Measurements from ENCODE around the gene SYT9.
"Not testable (repeated sequence)": the region's sequence is repeated elsewhere in the genome, so short reads cannot be mapped to it uniquely, and the experiment has no call there.

SYT9 gene

DNA sequence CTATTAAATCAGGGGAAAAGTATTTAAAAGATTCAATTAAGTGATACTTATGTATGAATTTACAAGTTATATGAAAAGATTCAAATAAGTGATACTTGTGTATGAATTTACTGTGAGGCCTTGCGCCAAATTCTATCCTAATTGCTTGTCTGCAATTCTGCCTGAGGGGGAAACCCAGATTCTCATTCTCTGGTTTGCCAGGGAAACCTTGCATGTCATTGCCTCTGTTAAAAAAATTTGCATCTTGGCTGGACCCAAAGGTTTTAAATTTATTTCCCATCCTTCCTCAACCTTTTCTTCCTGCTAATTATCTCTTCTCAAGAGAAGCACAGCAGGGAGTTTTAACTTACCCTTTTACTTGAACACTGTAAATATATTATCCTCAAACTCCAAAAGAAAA lies 247.4 kb downstream of the SYT9 start:
- no peak overlapping the region for H3K4me3 ChIP-seq (ENCODE audit: low read depth, low read length)

DNA sequence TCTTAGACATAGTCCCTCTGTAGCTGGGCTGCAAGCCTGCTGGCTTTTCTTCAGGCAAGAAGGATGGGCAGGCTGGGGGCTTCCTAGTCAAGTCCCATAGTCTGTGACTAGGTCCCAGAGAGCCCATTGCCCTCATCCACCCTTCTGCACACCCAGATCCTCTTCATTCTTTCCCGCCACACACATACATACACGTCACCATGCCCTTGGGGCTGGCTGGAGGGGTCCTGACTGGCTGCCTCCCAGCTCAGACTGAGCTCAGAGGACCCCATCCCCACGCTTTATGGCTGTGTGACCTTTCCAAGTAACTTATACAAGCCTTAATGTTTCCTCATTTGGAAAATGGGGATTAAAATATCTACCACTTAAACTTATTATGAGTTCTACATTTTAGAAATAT lies 248.5 kb downstream of the SYT9 start:
- no peak overlapping the region for H3K4me3 ChIP-seq (ENCODE audit: low read depth, low read length)

DNA sequence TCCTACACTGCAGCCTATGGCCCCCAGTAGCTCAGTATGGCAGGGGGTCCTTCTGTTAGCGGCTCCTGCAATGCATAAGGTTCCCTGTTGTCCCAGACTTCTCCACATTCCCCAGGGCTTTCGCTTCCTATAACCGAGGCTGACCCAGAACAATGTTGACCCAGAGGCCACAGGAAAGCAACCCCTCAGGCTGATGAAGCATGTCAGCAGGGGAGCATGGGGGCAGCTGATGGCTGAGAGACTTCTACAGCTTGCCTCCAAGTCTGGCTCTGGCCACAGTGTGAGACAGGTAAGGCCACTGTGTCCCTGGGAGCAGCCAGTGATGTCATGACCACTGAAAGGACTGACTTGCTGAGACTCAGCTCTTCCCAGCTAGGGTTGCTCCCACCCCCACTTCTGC lies 249.5 kb downstream of the SYT9 start:
- H3K4me3 ChIP-seq (ENCODE audit: low read depth, low read length): no peak overlapping the region

DNA sequence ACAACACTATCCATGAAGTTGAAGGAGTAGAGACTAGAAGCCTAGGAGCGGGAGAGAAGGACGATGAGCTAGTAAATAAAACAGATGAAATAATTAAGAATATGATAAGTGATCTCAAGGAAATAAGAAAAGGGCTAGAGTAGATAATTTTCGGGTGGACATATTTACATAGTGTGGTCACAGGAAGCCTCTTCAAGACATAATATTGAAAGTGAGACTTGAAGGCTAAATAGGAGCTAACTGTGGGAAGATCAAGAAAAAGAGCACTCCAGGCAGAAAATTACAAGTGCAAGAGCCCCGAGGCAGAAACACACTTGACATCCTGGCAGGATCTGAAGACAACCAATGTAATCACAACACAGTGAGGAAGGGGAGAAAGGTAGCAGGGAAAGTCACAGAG lies 250.2 kb downstream of the SYT9 start:
- no peak overlapping the region for H3K4me3 ChIP-seq (ENCODE audit: low read depth, low read length)

DNA sequence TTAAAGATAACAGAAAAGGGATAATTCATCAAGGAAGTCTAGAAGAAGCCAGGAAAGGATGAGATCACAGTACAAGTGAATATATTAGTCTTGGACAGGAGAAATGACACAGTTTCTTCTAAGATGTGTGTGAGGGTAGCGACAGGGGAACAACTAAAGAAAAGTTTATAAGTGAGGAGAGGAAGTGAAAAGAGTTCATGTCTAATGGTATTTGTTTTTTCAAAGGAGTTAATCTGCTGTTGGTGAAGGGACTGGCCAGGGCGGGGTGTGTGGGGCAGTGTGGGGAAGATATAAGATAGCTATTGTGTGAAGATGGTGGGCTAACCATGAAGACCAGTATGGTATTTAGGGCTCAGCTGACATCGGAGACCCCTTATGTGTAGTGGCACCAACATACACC lies 254.5 kb downstream of the SYT9 start:
- no peak overlapping the region for H3K4me3 ChIP-seq (ENCODE audit: low read depth, low read length)

DNA sequence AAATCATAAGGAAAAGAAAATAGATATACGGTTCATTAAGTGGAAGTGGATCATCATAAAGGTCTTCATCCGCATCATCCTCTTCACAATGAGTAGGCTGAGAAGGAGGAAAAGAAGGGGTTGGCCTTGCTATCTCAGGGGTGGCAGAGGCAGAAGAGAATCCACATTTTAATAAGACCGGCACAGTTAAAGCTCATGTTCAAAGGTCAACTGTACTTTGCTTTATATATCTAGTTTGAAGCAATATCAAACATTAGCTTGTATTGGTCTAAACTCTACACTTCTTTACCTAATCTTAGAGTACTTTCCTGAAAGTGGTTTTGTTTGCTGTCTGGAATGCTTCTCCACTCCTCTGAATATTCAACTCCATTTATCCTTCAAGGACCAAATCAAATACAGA lies 256.4 kb downstream of the SYT9 start:
- H3K4me3 ChIP-seq (ENCODE audit: low read depth, low read length): no peak overlapping the region

DNA sequence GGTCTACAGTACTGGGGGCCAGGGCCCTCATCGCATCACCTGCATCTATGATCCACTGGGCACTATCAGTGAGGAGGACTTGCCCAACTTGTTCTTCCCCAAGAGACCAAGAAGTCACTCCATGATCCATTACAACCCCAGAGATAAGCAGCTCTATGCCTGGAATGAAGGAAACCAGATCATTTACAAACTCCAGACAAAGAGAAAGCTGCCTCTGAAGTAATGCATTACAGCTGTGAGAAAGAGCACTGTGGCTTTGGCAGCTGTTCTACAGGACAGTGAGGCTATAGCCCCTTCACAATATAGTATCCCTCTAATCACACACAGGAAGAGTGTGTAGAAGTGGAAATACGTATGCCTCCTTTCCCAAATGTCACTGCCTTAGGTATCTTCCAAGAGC lies 258.3 kb downstream of the SYT9 start:
- H3K4me3 ChIP-seq (ENCODE audit: low read depth, low read length): no peak overlapping the region

DNA sequence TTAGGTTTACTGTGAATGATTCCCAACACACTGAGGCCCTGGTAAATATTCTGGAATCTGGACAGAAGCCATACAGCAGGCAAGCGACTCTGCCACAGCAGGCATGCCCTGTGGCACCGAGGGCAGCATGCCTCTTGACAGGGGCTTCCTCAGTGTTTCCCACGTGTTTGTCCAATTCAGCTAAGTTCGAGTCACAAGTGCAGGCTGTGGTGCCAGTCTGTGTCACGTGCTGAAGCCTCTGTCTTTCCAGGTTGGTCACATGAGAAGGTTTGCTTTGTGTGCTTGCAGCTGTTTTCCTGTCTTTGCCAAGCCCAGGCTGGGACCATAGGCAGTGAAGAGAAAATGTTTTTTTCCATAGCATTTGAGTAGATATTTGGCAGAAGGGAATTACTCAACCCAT lies 259.7 kb downstream of the SYT9 start:
- H3K4me3 ChIP-seq (ENCODE audit: low read depth, low read length): no peak overlapping the region

DNA sequence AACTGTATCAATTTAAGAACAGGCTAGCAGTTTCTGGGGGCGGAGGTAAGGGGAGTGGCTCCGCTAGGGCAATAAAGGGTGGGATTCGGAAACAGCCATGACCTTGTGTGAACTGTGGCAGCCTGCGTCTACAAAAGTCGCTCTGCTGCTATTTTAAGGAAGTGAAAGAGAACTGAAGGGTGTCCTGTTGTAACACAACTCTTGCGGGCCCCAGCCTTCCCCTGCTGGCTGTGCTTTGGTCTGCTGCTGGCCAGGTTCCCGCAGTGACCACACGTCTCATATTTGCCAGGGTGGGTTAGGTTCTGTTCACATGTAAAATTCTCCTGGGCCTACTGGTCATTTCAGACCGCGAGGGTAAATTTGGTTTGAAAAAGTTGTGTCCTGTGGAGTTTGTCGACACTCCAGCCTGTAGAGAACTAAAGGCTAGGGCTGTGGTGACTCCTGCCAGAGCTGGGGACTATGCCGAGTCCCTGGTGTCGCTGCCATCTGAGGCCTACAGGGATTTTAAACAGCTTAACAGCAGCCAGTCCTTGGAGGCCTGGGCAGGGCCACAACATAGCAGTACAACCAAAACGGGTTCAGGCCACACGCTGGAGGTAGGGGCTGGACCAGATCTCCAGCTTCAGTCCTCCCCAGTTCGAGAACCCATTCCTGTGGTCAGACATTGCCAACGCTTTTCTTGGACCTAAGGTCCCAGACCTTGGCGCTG lies 261.0 kb downstream of the SYT9 start:
- peak overlapping the region; percentile 66 for H3K4me3 ChIP-seq (ENCODE audit: low read depth, low read length)

DNA sequence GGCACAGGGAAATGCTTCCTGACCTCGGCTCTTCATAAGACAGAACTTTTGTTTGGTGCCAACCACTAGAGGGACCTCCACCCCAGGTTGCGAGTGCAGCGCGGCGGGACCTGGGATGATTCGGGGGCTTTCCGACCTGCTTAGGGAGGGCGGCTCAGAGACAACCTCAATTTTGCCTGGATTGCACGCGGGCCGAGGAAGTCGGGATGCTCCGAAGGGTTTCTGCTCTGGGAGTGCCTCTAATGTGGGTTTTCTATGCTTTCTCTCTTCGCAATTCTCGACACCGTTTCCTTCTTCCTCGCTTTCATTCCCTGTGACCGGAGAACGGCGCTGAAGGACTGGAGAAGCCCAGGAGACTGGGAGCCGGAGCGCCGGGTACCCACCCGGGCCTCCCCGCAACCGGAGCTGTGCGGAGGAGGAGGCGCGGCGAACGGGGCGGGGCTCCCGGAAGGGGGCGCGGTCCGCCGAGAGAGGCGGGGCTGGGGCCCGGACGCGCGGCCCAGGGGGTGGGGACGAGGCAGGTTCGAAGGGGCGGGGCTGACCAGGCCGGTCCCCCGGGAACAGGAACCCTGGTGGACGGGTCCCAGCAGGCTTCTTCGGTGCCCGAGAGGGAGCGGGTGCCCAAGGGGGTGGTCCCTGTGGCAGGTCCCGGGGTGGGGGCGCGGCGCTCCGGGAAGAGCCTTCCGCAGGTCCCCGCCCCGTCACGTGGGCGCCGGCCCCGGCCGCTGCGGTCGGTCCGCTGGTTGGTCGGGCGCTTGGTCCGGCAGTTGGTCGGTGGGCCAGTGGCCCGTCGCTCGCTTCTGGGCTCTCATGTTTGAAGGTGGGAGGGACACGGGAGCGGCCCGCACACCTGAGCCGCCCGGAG lies 261.8 kb downstream of the SYT9 start, which contains the start of gene PPFIBP2:
PPFIBP2 (plus strand) TSS at position 766 of the 865 bp plus-strand sequence. CDS start 35,477 bp downstream, outside the sequence.
- H3K4me3 ChIP-seq (ENCODE audit: low read depth, low read length): peak within 1 kb of the TSS; percentile 66

DNA sequence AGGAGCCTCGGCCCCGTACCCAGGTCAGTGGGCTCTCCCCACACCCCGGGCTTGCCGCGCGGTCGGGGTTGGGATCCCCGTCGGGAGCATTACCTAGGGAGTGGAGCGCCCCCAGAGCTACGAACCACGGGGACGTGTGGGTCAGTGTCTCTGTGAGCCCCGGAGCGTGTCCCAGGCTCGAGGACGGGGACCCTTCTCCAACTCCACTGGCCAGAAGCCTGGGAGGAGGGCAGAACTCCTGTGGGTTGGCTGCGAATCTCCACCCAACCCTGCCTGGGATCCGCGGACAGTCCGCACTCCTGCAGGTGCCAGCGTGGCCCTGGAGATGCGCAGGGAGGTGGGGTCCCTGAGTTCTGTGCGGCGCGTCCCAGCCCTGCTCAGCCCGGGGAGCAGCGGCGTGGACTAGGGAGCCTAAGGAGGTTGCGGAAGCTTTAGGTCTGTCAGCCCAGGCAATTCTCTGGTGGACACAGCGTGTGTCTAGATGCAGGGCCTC lies 262.4 kb downstream of the SYT9 start:
- H3K4me3 ChIP-seq (ENCODE audit: low read depth, low read length): peak overlapping the region; percentile 66

DNA sequence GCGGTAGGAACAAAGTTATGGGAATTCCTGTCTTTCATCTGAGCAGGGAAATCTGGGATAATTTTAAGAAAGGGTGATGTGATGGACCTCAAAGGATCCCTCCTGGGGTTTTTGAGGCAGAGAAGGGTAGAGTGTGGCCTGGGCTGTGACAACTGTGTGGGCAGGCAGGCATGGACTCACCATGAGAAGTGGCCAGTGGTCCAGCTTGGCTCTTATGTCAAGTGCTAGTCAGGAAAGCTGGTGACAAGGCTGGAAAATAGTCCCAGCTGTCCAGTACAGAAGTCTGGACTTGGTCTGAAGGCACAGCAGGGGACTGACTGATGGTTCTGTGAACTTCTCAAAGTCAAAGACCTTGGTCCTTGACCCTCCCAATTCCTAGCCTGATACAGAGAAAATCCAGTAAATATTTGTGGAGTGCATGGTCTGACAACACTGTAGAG lies 263.8 kb downstream of the SYT9 start:
- H3K4me3 ChIP-seq (ENCODE audit: low read depth, low read length): no peak overlapping the region

DNA sequence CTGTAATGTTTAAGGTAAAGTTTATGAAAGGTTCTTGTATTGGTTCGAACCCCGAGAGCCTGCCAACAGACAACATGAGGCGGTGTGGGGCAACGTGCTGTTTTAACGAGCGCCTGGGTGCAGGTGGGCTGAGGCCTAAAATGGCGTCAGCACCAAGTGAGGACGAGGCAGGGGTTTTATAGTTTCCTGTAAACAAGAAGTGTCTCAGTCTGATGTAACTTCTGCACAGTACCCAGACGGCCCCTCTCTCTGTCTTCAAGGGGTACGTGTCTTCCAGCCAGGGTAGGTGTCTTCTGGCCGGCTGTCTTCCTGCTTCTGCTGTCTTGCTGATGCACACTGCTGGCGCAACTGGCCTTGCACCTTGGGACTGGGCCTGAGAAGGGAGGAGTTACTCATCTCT lies 264.8 kb downstream of the SYT9 start:
- no peak overlapping the region for H3K4me3 ChIP-seq (ENCODE audit: low read depth, low read length)

DNA sequence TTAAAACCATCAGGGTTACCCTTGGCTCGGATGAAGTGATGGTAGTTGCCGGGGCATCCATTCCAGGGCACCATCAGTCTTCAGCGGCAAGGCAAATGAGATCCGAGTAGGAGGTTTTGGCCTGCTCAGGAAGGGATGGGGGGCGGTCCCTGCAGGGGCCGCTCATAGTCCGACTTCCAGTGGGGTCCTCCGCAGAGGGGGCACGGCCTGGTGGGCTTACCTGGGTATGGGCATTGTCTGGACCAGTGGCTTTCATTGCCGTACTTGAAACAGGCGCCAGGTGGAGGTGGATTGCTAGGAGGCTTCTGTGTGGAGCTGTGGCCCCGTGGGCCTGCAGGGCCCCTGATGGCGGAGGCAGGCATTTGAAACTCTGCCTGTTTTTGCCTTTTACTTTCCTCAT lies 266.0 kb downstream of the SYT9 start:
- H3K4me3 ChIP-seq (ENCODE audit: low read depth, low read length): not testable (repeated sequence)
